ENCODE measurements around the gene PTPRG.

PTPRG gene

GRCh38 chr3:61841988-61842387, 280.6 kb downstream of the PTPRG start:
- no peak for DNase-seq
- no peak for TF ChIP-seq CTCF (IDR thresholded peaks at IDR 0.05; ENCODE audit: low read depth, low read length, missing control alignments)

GRCh38 chr3:61844346-61844745, 283.0 kb downstream of the PTPRG start:
- no peak for DNase-seq
- no peak for TF ChIP-seq CTCF (IDR thresholded peaks at IDR 0.05; ENCODE audit: low read depth, low read length, missing control alignments)
- in situ Hi-C loops (cut with HindIII; ENCODE audit: low pct_ligation_motif_present, low sequenced_read_pairs), result no loop called here
- Histone ChIP-seq H3K27ac (no peak overlapping the region), H3K36me3 (replicated peaks) (no peaks in the 10 kb centered on the region), H3K4me3 (ENCODE audit: low read depth, low read length) (no peak overlapping the region), H3K27me3 (replicated peaks) (no peaks in the 10 kb centered on the region)

More at GRCh38 chr3:61841988-61842387, 280.6 kb downstream of the PTPRG start:
- H3K4me3 ChIP-seq (ENCODE audit: low read depth, low read length), result no peak overlapping the region
- in situ Hi-C loops (cut with HindIII; ENCODE audit: low pct_ligation_motif_present, low sequenced_read_pairs), result no loop called here
- H3K36me3 ChIP-seq (replicated peaks), result no peaks in the 10 kb centered on the region
- no peaks in the 10 kb centered on the region for H3K27me3 ChIP-seq (replicated peaks)
- H3K27ac ChIP-seq, result no peak overlapping the region

GRCh38 chr3:61846488-61846887, 285.1 kb downstream of the PTPRG start:
- in situ Hi-C loops (cut with HindIII; ENCODE audit: low pct_ligation_motif_present, low sequenced_read_pairs), result no loop called here
- DNase-seq, result no peak
- no peaks in the 10 kb centered on the region for H3K27me3 ChIP-seq (replicated peaks)
- TF ChIP-seq CTCF (IDR thresholded peaks at IDR 0.05; ENCODE audit: low read depth, low read length, missing control alignments), result no peak
- H3K36me3 ChIP-seq (replicated peaks), result no peaks in the 10 kb centered on the region
- H3K4me3 ChIP-seq (ENCODE audit: low read depth, low read length), result no peak overlapping the region
- H3K27ac ChIP-seq, result no peak overlapping the region

- in situ Hi-C loops (cut with HindIII; ENCODE audit: low pct_ligation_motif_present, low sequenced_read_pairs), result no loop called here
These were observed 286.6 kb downstream of the PTPRG start for GRCh38 chr3:61847784-61848462.

GRCh38 chr3:61848885-61849284, 287.5 kb downstream of the PTPRG start:
- TF ChIP-seq CTCF (IDR thresholded peaks at IDR 0.05; ENCODE audit: low read depth, low read length, missing control alignments), result no peak
- H3K36me3 ChIP-seq (replicated peaks), result no peaks in the 10 kb centered on the region
- in situ Hi-C loops (cut with HindIII; ENCODE audit: low pct_ligation_motif_present, low sequenced_read_pairs), result no loop called here
- H3K4me3 ChIP-seq (ENCODE audit: low read depth, low read length), result no peak overlapping the region
- H3K27ac ChIP-seq, result no peak overlapping the region
- no peaks in the 10 kb centered on the region for H3K27me3 ChIP-seq (replicated peaks)
- no peak for DNase-seq

More at GRCh38 chr3:61847784-61848462, 286.6 kb downstream of the PTPRG start:
- H3K27ac ChIP-seq, result no peak overlapping the region
- no peaks in the 10 kb centered on the region for H3K36me3 ChIP-seq (replicated peaks)
- H3K4me3 ChIP-seq (ENCODE audit: low read depth, low read length), result no peak overlapping the region
- no peaks in the 10 kb centered on the region for H3K27me3 ChIP-seq (replicated peaks)
- no peak for DNase-seq
- no peak for TF ChIP-seq CTCF (IDR thresholded peaks at IDR 0.05; ENCODE audit: low read depth, low read length, missing control alignments)

GRCh38 chr3:61853912-61854311, 292.5 kb downstream of the PTPRG start:
- TF ChIP-seq CTCF (IDR thresholded peaks at IDR 0.05; ENCODE audit: low read depth, low read length, missing control alignments), result no peak
- Histone ChIP-seq H3K27me3 (replicated peaks) (no peaks in the 10 kb centered on the region), H3K27ac (no peak overlapping the region), H3K36me3 (replicated peaks) (no peaks in the 10 kb centered on the region), H3K4me3 (ENCODE audit: low read depth, low read length) (no peak overlapping the region)
- DNase-seq, result no peak
- in situ Hi-C loops (cut with HindIII; ENCODE audit: low pct_ligation_motif_present, low sequenced_read_pairs), result loop anchor here (25.0 kb wide), 2 partner anchors 283 to 292 kb away; partner anchors contain the start of gene PTPRG

All from brain microvascular endothelial cell (primary cell).